Liver (tissue), 9 donors: Measurements from ENCODE around the gene SDHA. TPM values are rescaled to one million over a fixed set of nuclear protein-coding genes. Genes with fewer than 3 reads are reported as not detected.
A peak's percentile ranks its signal among the peaks of the same experiment; 100 is the strongest.
"Not testable (repeated sequence)": the region's sequence is repeated elsewhere in the genome, so short reads cannot be mapped to it uniquely, and the experiment has no call there.

Experiments
- DNase-seq: peaks from one replicate; pipeline ENCODE4 v3.0.0-alpha.2; 2017; ENCODE audit warnings: low spot score
- H3K27ac ChIP-seq, 2 donors: one replicate each; pipeline ENCODE4 v1.7.0; 2013; ENCODE audit warnings: inconsistent platforms in 2 of 2, low read length in 2 of 2, control low read depth in 1 of 2, low read depth in 1 of 2, mild to moderate bottlenecking in 1 of 2
- H3K27me3 ChIP-seq, 4 donors: one replicate each; pipeline versions ENCODE4 v1.6.1 to v1.7.0; 2013; ENCODE audit warnings: low read length in 3 of 4, inconsistent platforms in 1 of 4, mild to moderate bottlenecking in 1 of 4, moderate library complexity in 1 of 4; ENCODE audit not compliant: control insufficient read depth in 4 of 4, insufficient read depth in 4 of 4
- H3K36me3 ChIP-seq, 4 donors: one replicate each; pipeline versions ENCODE4 v1.6.1 to v1.7.0; 2013; ENCODE audit warnings: low read length in 3 of 4, mild to moderate bottlenecking in 3 of 4, low read depth in 1 of 4, moderate library complexity in 1 of 4; ENCODE audit not compliant: control insufficient read depth in 4 of 4, insufficient read depth in 3 of 4
- H3K4me1 ChIP-seq, 4 donors: one replicate each; pipeline versions ENCODE4 v1.6.1 to v1.7.0; 2013; ENCODE audit warnings: low read length in 3 of 4, mild to moderate bottlenecking in 3 of 4, moderate library complexity in 1 of 4; ENCODE audit not compliant: control insufficient read depth in 4 of 4, insufficient read depth in 4 of 4
- H3K4me3 ChIP-seq, 3 donors: one replicate each; pipeline versions ENCODE4 v1.6.1 to v1.7.0; 2013; ENCODE audit warnings: low read length in 3 of 3, control low read depth in 1 of 3, low read depth in 1 of 3, mild to moderate bottlenecking in 1 of 3
- H3K9ac ChIP-seq, 2 donors: one replicate each; pipeline ENCODE4 v1.7.0; 2013; ENCODE audit warnings: low read length in 2 of 2, mild to moderate bottlenecking in 2 of 2, moderate library complexity in 2 of 2, control low read depth in 1 of 2, low read depth in 1 of 2
- H3K9me3 ChIP-seq, 4 donors: one replicate each; pipeline versions ENCODE4 v1.6.1 to v1.7.0; 2013; ENCODE audit warnings: low read length in 3 of 4; ENCODE audit not compliant: control insufficient read depth in 4 of 4
- EGR1 ChIP-seq, 2 donors: IDR thresholded peaks; 2 replicates each; pipeline ENCODE4 v1.6.1; 2016 to 2018; ENCODE audit warnings: antibody characterized with exemption in 2 of 2, low read depth in 2 of 2
- GABPA ChIP-seq, 2 donors: IDR thresholded peaks in 1 of 2; conservative IDR thresholded peaks in 1 of 2; 2 replicates each; pipeline ENCODE4 v1.6.1; 2016; ENCODE audit warnings: antibody characterized with exemption in 2 of 2, mild to moderate bottlenecking in 1 of 2, moderate library complexity in 1 of 2
- NR2F2 ChIP-seq: IDR thresholded peaks from 2 replicates; pipeline ENCODE4 v1.6.1; 2016; ENCODE audit warnings: antibody characterized with exemption
- SP1 ChIP-seq: IDR thresholded peaks from 2 replicates; pipeline ENCODE4 v1.6.1; 2018; ENCODE audit warnings: antibody characterized with exemption, mild to moderate bottlenecking
- TAF1 ChIP-seq: conservative IDR thresholded peaks from 2 replicates; pipeline ENCODE4 v1.6.1; 2016; ENCODE audit warnings: antibody characterized with exemption, mild to moderate bottlenecking
- YY1 ChIP-seq: IDR thresholded peaks from 2 replicates; pipeline ENCODE4 v1.6.1; 2016; ENCODE audit warnings: antibody characterized with exemption, mild to moderate bottlenecking
- ZBTB33 ChIP-seq: IDR thresholded peaks from 2 replicates; pipeline ENCODE4 v1.6.1; 2016; ENCODE audit warnings: antibody characterized with exemption
- WGBS: extraction: QIAGEN DNeasy Blood & Tissue Kit; methylation state at CpG from one replicate; pipeline ENCODE4 v1.1.7; 2013; 5-methylcytosine and 5-hydroxymethylcytosine counted together
- polyA plus RNA-seq, 2 donors: library from polyadenylated mRNA; stranded (reverse) in 1 of 2; unstranded in 1 of 2; fragments of 200-250 nt in 1 of 2; fragments of >200 nt in 1 of 2; fragmentation: Nextera tagmentation in 1 of 2; extraction: Ambion mirVana in 1 of 2; gene quantifications; one replicate each; pipeline versions ENCODE4 v1.2.1 to v1.2.3, GENCODE V29; 2013 to 2015
- total RNA-seq, 2 donors: library from RNA; depleted of rRNA; stranded (reverse); fragments of >200 nt; gene quantifications; one replicate each; pipeline ENCODE4 v1.2.3, GENCODE V29; 2014
- donor health status: healthy.
- donor health status: healthy.
- donor health status: healthy.
- donor health status: healthy.
- donor health status: healthy.

SDHA gene
- total RNA-seq (100 to 1,000 TPM in 1 of 2 donors, 10 to 100 TPM in 1; 79.2 to 172 TPM), polyA plus RNA-seq (100 to 1,000 TPM; 147 to 215 TPM)

DNA sequence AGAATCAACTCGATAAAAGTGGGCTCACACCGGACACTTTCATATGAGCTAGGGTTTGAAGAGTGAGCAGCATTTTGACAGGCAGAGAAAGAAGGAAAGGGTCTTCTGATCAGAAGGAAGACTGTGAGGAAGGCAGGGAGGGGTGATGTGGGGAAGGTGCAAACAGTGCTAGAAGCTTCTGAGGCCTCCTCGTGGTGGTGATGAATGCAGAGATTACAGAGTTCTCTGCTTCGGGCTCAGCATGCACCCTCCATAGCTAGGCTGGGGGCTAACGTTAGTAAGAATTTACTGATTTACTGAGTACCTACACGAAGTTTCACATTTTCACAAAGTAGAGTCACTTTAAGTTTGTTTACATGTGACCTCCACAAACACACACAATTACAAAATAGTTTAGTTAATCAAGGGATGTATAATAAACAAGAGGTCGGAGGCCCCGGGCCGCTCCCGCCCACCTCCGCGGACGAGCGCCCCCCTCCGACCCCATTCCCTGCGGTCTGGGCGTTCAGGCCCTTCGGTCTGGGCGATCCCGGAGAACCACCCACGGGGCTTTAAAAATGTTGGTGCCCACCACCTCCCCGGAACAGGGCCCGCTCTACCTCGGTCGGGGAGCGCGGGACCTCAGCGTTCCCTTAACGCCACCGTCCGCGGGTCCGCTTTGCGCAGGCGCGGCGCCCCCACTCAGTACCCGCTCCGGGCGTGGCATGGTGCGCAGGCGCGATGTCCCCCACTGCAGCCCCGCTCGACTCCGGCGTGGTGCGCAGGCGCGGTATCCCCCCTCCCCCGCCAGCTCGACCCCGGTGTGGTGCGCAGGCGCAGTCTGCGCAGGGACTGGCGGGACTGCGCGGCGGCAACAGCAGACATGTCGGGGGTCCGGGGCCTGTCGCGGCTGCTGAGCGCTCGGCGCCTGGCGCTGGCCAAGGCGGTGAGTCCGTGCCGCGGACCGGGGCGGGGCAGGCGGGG lies at the start of gene SDHA, which contains the start of gene CCDC127:
Gene SDHA (plus strand): TSS at position 827 of the 963 bp plus-strand sequence. CDS start 36 bp downstream, at position 863.
Gene CCDC127 (minus strand): TSS at position 660 of the 963 bp plus-strand sequence. CDS start 1,304 bp downstream, outside the sequence.
- peak within 1 kb of the TSS; percentile 86 to 95 for H3K27ac ChIP-seq

DNA sequence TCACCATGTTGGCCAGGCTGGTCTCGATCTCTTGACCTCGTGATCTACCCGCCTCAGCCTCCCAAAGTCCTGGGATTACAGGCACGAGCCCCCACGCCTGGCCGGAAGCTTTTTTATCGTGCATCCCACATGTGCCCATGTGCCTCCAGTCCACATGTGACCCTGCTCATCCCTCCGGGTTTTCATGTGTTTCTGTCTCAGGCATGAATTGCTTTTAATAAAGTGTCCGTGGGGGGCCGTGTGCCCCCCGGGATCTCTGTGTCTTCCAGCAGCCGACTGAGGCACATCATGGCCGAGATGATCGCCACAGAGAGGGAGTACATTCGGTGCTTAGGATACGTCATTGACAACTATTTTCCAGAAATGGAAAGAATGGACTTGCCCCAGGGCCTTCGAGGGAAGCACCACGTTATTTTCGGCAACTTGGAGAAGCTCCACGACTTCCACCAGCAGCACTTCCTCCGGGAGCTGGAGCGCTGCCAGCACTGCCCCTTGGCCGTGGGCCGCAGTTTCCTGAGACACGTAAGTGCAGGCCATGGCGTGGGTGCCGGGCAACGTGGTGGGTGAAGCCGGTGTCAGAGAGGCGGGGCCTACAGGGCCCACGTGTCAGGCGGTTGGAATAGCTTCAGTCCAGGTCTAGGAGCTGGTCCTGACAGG lies 48.9 kb upstream of the SDHA start:
- no peaks in the 10 kb centered on the region for H3K9me3 ChIP-seq
- peak overlapping the region in 1 of 2 donors; percentile 62 for H3K27ac ChIP-seq
- 75% methylated on average over 32 of the region's 32 CpGs for WGBS
- H3K36me3 ChIP-seq = no peaks in the 10 kb centered on the region
- H3K9ac ChIP-seq = no peak overlapping the region
- no peak overlapping the region for H3K4me3 ChIP-seq
- DNase-seq = no peak
- no peaks in the 10 kb centered on the region for H3K4me1 ChIP-seq
- peaks cover 0 to 3% (median 0%) of the 10 kb centered on the region in 4 donors for H3K27me3 ChIP-seq
- no peak for TF ChIP-seq TAF1
- peak; percentile 11 for TF ChIP-seq SP1

More for the DNA sequence above, at the start of gene SDHA, which contains the start of gene CCDC127:
- H3K9me3 ChIP-seq, H3K36me3 ChIP-seq, H3K27me3 ChIP-seq: not testable (repeated sequence)
- Histone ChIP-seq H3K4me1 (peaks cover 1 to 26% (median 14%) of the 10 kb centered on the region in 4 donors), H3K4me3 (peak within 1 kb of the TSS; percentile 87 to 99 (median 92)), H3K9ac (peak within 1 kb of the TSS; percentile 88 to 97)
- TF ChIP-seq YY1 = peak; percentile 19
- TF ChIP-seq EGR1 (IDR thresholded peaks at IDR 0.05; ENCODE audit: low read depth in 2 of 2) = peak in 1 of 2 donors; percentile 22
- peak in 1 of 2 donors; percentile 14 for TF ChIP-seq GABPA (IDR thresholded peaks at IDR 0.05 in 1 of 2, conservative IDR thresholded peaks at IDR 0.05 in 1 of 2)
- whole genome bisulfite sequencing = 3% methylated on average over 75 of the region's 75 CpGs
- DNase-seq = peak; percentile 95

DNA sequence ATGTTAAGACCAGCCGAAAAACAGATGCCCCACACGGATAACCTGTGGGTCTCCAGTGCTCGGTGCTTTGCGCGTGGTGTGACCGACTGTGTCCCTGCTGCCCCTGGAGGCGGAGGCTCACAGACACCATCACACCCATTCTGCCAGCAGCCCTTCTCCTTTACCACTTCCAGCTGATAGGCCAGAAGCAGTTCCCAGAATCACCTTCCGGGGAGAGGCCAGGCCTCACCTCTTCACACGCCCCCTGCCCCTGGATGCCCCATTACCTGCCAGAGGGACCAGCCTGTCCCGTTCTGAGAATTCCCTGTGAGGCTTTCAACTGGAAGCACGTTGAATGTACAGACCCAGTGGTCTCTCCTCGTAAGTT lies 48.4 kb upstream of the SDHA start:
- Histone ChIP-seq H3K9ac (no peak overlapping the region), H3K9me3 (no peaks in the 10 kb centered on the region), H3K27me3 (peaks cover 0 to 3% (median 0%) of the 10 kb centered on the region in 4 donors), H3K27ac (peak overlapping the region in 1 of 2 donors; percentile 62), H3K36me3 (no peaks in the 10 kb centered on the region), H3K4me1 (no peaks in the 10 kb centered on the region), H3K4me3 (no peak overlapping the region)
- DNase-seq = no peak
- TF ChIP-seq NR2F2 = no peak
- TF ChIP-seq SP1 = no peak
- no peak for TF ChIP-seq ZBTB33
- 81% methylated on average over 12 of the region's 12 CpGs for WGBS
